T-helper 1 cell treated with Interleukin-12 subunit alpha and Interleukin-12 subunit beta and Interleukin-4 antibody, amounts not matched to agents 30 μg/mL and 1 μg/mL, for 36 hours (primary cell): ENCODE results near the gene STEAP1B.

ENCODE experiments used
- H3K27ac Mint-ChIP-seq: one replicate; pipeline ENCODE4 v1.8.0; 2021; ENCODE audit warnings: mild to moderate bottlenecking, mixed read lengths
- H3K27me3 Mint-ChIP-seq: one replicate; pipeline ENCODE4 v1.8.0; 2021; ENCODE audit warnings: low read depth, mixed read lengths
- H3K36me3 Mint-ChIP-seq: one replicate; pipeline ENCODE4 v1.8.0; 2021; ENCODE audit warnings: low read depth, mixed read lengths
- H3K4me1 Mint-ChIP-seq: one replicate; pipeline ENCODE4 v1.8.0; 2021; ENCODE audit warnings: low read depth, mixed read lengths
- H3K4me3 Mint-ChIP-seq: one replicate; pipeline ENCODE4 v1.8.0; 2021; ENCODE audit warnings: mild to moderate bottlenecking, moderate library complexity, mixed read lengths
- H3K9me3 Mint-ChIP-seq: one replicate; pipeline ENCODE4 v1.8.0; 2021; ENCODE audit warnings: mixed read lengths

The STEAP1B gene

DNA sequence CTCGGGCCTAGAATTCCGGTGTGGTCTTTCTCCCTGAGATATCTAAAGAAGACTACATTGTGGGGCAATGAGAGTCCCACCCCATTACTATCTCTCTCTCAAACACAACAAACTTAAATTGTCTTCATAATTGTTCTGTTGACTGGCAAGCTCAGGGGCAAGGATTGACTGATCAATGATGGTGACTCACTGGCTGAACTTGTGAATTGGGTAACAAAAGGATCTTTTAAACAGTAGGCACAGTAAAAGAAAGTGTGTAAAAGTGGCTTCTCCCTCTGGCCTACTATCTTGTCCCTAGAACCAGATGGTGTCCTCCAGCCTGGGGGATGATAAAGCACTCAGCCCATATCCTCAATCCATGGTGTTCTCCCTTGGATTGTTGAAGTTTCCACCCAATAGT is 80.0 kb downstream of the STEAP1B start:
- H3K4me3 Mint-ChIP-seq: no peak overlapping the region
- H3K4me1 Mint-ChIP-seq: no peaks in the 10 kb centered on the region
- H3K27me3 Mint-ChIP-seq: peaks cover 10% of the 10 kb centered on the region
- H3K27ac Mint-ChIP-seq: no peak overlapping the region
- no peaks in the 10 kb centered on the region for H3K9me3 Mint-ChIP-seq
- no peaks in the 10 kb centered on the region for H3K36me3 Mint-ChIP-seq

- H3K4me1 Mint-ChIP-seq: no peaks in the 10 kb centered on the region
- no peaks in the 10 kb centered on the region for H3K9me3 Mint-ChIP-seq
- H3K27me3 Mint-ChIP-seq: peaks cover 10% of the 10 kb centered on the region
- no peak overlapping the region for H3K27ac Mint-ChIP-seq
- H3K4me3 Mint-ChIP-seq: no peak overlapping the region
- H3K36me3 Mint-ChIP-seq: no peaks in the 10 kb centered on the region
These were observed 80.5 kb downstream of the STEAP1B start for GRCh38 chr7:22419488-22419887.

DNA sequence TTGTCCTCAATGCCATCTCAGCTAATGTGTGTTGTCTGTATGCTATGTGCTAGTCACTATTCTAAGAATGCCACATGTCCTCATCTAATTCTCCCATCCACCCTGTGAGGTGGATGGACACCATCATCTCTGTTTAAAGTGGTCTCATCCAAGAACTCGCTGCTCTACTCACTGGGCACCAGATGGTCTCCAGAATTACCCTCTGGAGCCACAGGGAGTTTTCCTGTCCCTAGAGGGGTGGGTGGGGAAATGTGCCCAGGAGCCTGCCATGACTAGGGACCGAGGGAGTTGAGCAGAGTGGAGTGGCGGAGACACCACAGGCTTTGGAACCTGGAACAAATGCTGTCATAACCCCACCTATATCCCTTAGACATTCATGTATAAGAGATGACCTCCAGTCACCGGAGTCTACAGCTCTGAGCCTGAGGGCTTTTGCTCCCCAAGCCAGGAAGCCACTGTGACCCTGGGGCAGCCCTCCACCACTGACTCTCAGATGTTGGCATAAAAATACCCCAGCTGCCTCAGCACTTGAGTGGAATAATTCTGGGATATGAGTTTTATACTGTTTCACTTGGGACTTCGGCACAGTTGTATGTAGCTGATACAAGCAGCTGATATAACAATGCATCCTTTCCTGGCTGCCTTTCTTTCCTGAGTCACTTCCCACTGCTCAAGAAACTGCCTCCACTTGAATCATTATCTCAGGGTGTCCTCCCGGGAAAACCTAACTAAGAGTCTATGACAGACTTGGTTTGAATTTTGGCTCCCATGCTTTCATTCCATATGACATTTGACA is 81.5 kb downstream of the STEAP1B start:
- H3K4me1 Mint-ChIP-seq: no peaks in the 10 kb centered on the region
- no peaks in the 10 kb centered on the region for H3K36me3 Mint-ChIP-seq
- H3K4me3 Mint-ChIP-seq: no peak overlapping the region
- H3K27ac Mint-ChIP-seq: no peak overlapping the region
- H3K9me3 Mint-ChIP-seq: no peaks in the 10 kb centered on the region
- H3K27me3 Mint-ChIP-seq: peaks cover 8% of the 10 kb centered on the region

DNA sequence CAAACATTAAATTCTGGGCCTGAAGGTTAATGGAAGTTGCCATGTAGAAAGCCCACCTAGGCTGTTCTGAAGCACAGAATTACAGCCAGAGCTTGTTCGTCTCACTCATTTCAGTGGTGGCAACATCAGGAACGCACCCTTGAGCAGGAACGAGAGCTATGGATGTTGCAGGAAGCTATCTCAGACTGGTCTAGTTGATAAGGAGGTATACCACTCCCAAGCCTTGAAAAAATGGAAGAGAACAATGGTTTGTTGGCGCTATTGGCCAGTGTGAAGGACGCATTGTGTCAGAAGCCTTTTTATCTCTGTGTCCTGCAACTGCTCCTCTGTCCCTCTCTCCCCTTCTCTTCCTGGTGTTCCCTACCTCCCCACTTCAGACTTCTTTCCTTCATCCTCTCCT is 82.1 kb downstream of the STEAP1B start:
- H3K27ac Mint-ChIP-seq: no peak overlapping the region
- H3K27me3 Mint-ChIP-seq: peaks cover 6% of the 10 kb centered on the region
- H3K4me1 Mint-ChIP-seq: no peaks in the 10 kb centered on the region
- no peaks in the 10 kb centered on the region for H3K36me3 Mint-ChIP-seq
- H3K9me3 Mint-ChIP-seq: no peaks in the 10 kb centered on the region
- no peak overlapping the region for H3K4me3 Mint-ChIP-seq

- peaks cover 6% of the 10 kb centered on the region for H3K27me3 Mint-ChIP-seq
- H3K36me3 Mint-ChIP-seq: no peaks in the 10 kb centered on the region
- no peak overlapping the region for H3K27ac Mint-ChIP-seq
- H3K4me3 Mint-ChIP-seq: no peak overlapping the region
- H3K4me1 Mint-ChIP-seq: no peaks in the 10 kb centered on the region
- no peaks in the 10 kb centered on the region for H3K9me3 Mint-ChIP-seq
These were observed 82.6 kb downstream of the STEAP1B start for GRCh38 chr7:22417349-22417748.

DNA sequence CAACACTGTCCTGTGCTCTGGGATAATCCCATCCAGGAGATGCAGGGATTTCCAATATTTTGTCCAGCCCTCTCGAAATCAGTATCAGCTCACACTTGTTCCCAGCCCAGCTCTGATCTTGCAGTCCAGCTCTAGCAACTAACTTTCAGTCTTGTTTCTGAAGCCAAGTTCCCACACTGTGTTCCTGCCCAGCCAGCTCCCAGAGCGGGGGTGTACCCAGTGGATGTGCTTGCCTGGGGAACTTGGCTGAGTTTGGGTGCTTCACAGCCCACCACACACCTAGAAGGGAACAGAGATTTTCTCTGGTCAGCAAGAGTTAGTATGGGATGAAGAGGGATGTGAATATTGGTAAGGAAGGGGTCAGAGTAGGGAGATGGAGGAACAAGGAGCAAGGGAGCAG is 85.6 kb downstream of the STEAP1B start:
- Mint-ChIP-seq H3K27ac (no peak overlapping the region), H3K36me3 (no peaks in the 10 kb centered on the region), H3K4me3 (no peak overlapping the region), H3K27me3 (peaks cover 11% of the 10 kb centered on the region), H3K9me3 (no peaks in the 10 kb centered on the region), H3K4me1 (no peaks in the 10 kb centered on the region)

DNA sequence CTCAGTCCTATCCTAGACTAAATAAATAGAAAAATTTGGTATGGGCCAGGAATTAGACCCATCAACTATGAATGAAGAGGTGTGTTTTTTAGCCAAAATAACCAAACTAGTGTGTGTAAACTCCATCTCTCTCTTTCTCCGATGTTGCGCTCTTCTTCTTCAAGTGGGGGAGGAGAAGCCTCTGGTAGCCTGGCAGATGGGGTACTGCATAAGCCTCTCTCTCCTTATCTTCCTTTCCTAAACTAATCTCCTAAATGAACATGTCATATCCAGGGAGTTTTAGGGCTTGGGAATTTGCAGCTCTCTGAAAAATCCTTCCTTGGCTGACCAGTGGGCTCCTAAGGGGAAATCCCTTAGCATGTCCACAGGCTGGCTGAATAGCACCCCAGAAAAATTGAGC is 86.8 kb downstream of the STEAP1B start:
- Mint-ChIP-seq H3K36me3 (no peaks in the 10 kb centered on the region), H3K4me3 (no peak overlapping the region), H3K9me3 (no peaks in the 10 kb centered on the region), H3K4me1 (no peaks in the 10 kb centered on the region), H3K27ac (no peak overlapping the region), H3K27me3 (peaks cover 15% of the 10 kb centered on the region)

- peaks cover 15% of the 10 kb centered on the region for H3K27me3 Mint-ChIP-seq
- H3K27ac Mint-ChIP-seq: no peak overlapping the region
- no peak overlapping the region for H3K4me3 Mint-ChIP-seq
- no peaks in the 10 kb centered on the region for H3K9me3 Mint-ChIP-seq
- H3K36me3 Mint-ChIP-seq: no peaks in the 10 kb centered on the region
- no peaks in the 10 kb centered on the region for H3K4me1 Mint-ChIP-seq
These were observed 87.9 kb downstream of the STEAP1B start for GRCh38 chr7:22411977-22412693.

DNA sequence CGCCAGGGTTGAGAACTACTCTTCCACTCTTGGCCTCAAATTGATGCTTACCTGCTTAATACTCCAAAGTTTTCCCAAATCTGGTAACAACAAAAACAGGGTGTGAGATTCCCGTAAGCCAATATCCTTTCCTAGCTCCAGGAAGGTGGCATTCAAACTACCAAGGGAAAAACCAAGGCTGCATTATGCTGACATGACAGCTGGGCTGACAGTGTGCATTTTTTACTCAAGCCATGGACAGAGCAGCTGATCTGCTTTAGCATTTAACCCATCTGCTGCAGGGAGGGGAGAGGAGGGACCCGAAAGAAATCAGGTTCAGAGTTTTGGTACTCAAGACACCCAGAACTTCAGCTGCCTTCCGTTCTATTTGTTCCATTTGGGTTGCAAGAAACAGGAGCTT is 93.3 kb downstream of the STEAP1B start:
- Mint-ChIP-seq H3K4me3 (no peak overlapping the region), H3K36me3 (no peaks in the 10 kb centered on the region), H3K27ac (no peak overlapping the region), H3K4me1 (peaks cover 4% of the 10 kb centered on the region), H3K9me3 (no peaks in the 10 kb centered on the region), H3K27me3 (peaks cover 9% of the 10 kb centered on the region)

- Mint-ChIP-seq H3K27ac (no peak overlapping the region), H3K4me3 (no peak overlapping the region), H3K36me3 (no peaks in the 10 kb centered on the region), H3K4me1 (peaks cover 4% of the 10 kb centered on the region), H3K9me3 (no peaks in the 10 kb centered on the region), H3K27me3 (peaks cover 5% of the 10 kb centered on the region)
These were observed 95.5 kb downstream of the STEAP1B start for GRCh38 chr7:22404421-22405023.

DNA sequence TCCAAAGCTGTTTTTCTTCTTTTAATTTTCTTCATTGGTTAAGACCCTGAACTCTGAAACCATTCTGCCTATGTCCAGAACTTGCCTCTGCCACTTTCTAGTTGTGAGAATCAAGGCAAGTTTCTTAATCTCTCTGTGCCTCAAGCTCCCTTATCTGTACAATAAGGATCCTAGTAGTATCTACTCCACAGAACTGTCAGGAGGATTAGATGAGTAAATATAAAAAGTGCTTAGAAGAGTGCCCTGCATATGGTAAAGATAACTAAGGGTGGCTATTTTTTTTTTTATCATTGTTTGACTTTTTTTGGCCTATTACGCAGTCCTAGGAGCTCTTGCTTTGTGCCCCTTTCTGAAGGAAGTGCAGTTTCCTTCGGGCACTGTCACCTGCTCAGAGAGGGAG is 96.6 kb downstream of the STEAP1B start:
- Mint-ChIP-seq H3K27ac (no peak overlapping the region), H3K27me3 (no peaks in the 10 kb centered on the region), H3K4me1 (peaks cover 4% of the 10 kb centered on the region), H3K36me3 (no peaks in the 10 kb centered on the region), H3K9me3 (no peaks in the 10 kb centered on the region), H3K4me3 (no peak overlapping the region)

- H3K4me3 Mint-ChIP-seq: no peak overlapping the region
- no peaks in the 10 kb centered on the region for H3K9me3 Mint-ChIP-seq
- H3K4me1 Mint-ChIP-seq: peaks cover 4% of the 10 kb centered on the region
- no peak overlapping the region for H3K27ac Mint-ChIP-seq
- peaks cover 5% of the 10 kb centered on the region for H3K27me3 Mint-ChIP-seq
- H3K36me3 Mint-ChIP-seq: no peaks in the 10 kb centered on the region
These were observed 97.7 kb downstream of the STEAP1B start for GRCh38 chr7:22402250-22402649.

DNA sequence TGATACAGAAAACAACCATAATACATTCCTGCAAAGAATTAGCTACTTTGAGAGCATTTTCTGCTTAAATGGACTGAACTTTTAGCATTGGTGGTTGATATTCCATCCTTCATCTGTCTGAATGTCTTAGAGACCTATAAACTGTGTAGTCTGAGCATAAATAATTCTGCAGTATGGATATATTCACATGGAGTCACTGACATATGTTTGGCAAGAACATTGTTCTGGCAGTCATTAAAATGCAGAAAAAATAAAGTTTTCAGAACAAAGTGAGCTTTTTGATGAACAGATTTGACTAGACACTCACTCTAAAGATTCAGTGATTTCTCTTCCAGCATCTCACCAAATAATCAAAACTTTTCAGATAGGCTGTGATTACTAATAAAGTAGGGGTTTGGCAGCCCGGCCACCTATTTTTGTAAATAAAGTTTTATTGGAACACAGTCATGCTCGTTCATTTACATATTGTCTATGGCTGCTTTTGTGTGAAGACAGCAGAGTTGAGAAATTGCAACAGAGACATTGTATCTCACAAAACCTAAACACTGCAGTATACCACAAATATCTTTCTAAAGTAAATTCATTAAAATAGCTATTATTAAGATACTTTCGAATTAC is 98.9 kb downstream of the STEAP1B start:
- Mint-ChIP-seq H3K4me1 (peaks cover 4% of the 10 kb centered on the region), H3K9me3 (no peaks in the 10 kb centered on the region), H3K27ac (no peak overlapping the region), H3K27me3 (peaks cover 5% of the 10 kb centered on the region), H3K36me3 (no peaks in the 10 kb centered on the region), H3K4me3 (no peak overlapping the region)

- no peak overlapping the region for H3K27ac Mint-ChIP-seq
- H3K4me3 Mint-ChIP-seq: no peak overlapping the region
- H3K4me1 Mint-ChIP-seq: peaks cover 4% of the 10 kb centered on the region
- H3K9me3 Mint-ChIP-seq: no peaks in the 10 kb centered on the region
- no peaks in the 10 kb centered on the region for H3K36me3 Mint-ChIP-seq
- peaks cover 5% of the 10 kb centered on the region for H3K27me3 Mint-ChIP-seq
These were observed 99.7 kb downstream of the STEAP1B start for GRCh38 chr7:22400150-22400814.
